SIG-M5 treated with dmso at 0.1 percent for 504 hours (cell line): Measurements from ENCODE around the gene SRGAP1.

ENCODE experiments used
- DNase-seq: peaks from one replicate; lab custom pipeline; 2025; ENCODE audit not compliant: unreplicated experiment; lab: John Stamatoyannopoulos, UW

SRGAP1 gene

GRCh38 chr12:63904653-63905052 lies 60.2 kb downstream of the SRGAP1 start:
- DNase-seq, result no peak

GRCh38 chr12:63905544-63905943 lies 61.0 kb downstream of the SRGAP1 start:
- DNase-seq, result no peak

DNA sequence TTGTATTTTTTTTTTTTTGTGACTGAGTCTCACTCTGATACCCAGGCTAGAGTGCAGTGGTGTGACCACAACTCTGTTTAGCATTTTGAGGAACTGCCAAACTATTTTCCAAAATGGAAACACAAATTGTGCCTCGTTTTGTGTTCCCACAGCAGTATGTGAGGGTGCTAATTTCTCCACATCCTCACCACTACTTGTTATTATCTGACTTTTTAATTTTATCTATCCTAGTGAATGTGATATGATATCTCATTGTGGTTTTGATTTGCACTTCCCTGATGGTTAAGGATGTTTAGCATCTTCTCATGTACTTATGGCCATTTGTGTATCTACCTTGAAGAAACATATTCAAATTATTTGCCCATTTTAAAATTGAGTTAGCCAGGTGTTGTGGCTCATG lies 62.4 kb downstream of the SRGAP1 start:
- DNase-seq, result no peak

GRCh38 chr12:63907561-63907960 lies 63.1 kb downstream of the SRGAP1 start:
- no peak for DNase-seq

DNA sequence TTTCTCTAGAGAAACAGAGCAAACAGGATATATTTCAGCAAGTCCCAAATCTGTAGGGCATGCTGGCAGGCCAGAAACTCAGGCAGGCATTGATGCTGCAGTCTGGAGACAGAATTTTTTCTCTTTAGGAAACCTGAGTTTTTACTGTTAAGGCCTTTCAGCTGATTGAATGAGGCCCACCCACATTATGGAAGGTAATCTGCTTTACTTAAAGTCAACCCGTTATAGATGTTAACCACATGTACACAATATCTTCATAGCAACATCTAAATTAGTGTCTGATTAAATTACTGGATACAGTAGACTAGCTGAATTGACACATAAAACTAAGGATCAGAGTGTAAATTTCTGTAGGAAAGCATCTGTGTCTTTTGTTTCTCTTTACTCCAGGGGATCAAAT lies 65.2 kb downstream of the SRGAP1 start:
- DNase-seq, result no peak

DNA sequence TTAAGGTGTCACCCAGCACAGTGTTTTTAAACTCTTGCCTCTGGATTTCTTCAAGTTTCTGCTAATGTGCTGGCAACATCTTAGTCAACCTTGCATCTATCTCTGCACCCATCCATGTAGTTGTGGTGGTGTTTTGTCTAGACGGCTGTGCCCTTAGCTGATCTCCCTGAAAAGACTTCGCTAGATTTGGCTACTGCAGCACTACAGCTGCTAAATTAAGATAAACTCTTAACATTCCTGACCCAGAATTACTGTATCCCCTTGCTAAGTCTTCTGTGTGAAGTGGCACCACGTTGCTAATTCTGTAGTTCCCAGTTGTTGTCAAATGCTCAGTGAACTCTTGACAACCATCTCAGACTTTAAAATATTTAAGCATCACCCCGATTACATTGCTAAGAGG lies 66.8 kb downstream of the SRGAP1 start:
- DNase-seq, result no peak

GRCh38 chr12:63912651-63913050 lies 68.2 kb downstream of the SRGAP1 start:
- peak; percentile 37 for DNase-seq

DNA sequence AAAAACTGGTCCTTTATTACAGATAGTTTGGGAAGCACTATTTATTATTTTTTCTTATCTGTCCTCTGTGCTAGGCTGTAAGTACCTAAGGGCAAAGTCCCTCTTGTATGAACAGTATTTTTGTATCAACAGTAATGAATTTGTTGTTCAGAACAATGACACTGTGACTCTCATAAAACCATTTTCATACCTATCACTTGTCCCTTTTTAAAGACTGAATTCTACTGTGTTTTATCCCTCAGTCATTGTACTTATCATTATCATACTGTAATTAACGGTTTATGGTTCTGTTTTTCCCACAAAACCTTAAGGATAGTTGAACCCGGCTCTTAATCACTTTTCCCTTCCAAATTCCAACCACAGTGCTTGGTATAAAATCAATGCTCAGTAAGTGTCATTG lies 69.4 kb downstream of the SRGAP1 start:
- DNase-seq, result no peak

- no peak for DNase-seq
These were observed 70.8 kb downstream of the SRGAP1 start for GRCh38 chr12:63915105-63915800.

DNA sequence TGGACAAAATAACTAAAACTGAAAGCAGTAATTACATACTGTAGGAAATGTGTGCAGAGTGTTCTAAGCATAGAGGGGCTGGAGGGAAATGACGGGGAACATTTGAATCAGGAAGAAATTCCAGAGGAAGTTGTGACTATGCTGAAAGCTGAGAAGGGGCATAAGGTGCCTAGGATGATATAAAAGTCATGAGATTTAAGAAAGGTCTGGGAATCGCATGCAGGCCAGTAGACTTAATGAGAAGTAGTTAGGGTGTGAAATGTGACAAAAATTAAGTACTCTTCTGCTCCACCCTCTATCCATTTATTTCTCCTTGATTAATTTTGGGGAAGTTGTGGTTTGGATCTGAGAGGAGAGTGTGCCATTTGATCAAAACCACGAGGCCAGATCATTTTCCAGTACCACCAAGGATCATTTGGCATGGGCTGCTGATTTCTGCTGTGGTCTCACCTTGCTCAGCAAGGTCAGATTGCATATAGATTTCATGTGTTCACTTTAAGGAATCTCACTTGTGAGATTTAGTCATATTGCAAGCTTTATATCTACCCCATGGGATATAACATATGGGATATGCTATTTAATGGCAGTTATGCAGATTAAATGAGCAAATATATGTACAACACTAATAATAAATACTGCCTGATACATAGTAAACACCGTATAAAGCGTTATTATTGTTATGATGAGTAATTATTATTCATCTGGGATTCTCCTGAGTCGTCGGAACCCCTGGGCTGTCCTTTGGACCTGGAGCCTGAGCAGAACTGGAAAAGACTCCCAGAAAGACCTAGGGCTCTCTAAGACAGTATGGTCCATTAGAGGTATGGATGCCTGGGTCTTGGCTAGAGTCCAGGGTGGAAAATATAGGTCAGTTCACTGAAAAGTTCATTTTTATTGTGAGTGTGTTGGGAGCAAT lies 72.3 kb downstream of the SRGAP1 start:
- DNase-seq, result no peak

- DNase-seq, result no peak
These were observed 73.0 kb downstream of the SRGAP1 start for GRCh38 chr12:63917477-63917862.

- peak; percentile 98 for DNase-seq
These were observed 73.6 kb downstream of the SRGAP1 start for GRCh38 chr12:63917864-63918799.

DNA sequence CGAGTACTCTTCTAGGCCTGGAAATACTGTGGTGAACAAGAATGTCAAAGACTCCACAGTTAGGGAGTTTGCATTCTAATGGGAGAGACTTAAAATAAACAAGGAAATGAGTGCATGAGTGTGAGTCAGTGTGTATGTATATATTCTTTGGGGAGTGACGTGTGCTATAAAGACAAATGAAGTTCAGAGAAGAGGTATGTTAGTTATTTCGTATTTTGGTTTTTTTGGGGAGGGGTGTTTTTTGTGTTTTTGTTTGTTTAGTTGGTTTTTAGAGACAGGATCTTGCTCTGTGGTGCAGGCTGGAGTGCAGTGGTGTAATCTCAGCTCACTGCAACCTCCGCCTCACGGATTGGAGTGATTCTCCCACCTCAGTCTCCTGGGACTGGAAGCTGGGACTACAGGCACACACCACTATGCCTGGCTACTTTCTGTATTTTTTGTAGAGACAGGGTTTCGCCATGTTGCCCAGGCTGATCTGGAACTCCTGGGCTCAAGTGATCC lies 74.3 kb downstream of the SRGAP1 start:
- peak; percentile 63 for DNase-seq

- DNase-seq, result no peak
These were observed 75.3 kb downstream of the SRGAP1 start for GRCh38 chr12:63919756-63920155.

- DNase-seq, result no peak
These were observed 76.7 kb downstream of the SRGAP1 start for GRCh38 chr12:63921157-63921556.

GRCh38 chr12:63922474-63922873 lies 78.0 kb downstream of the SRGAP1 start:
- DNase-seq, result no peak

GRCh38 chr12:63924781-63925180 lies 80.3 kb downstream of the SRGAP1 start:
- DNase-seq, result no peak

DNA sequence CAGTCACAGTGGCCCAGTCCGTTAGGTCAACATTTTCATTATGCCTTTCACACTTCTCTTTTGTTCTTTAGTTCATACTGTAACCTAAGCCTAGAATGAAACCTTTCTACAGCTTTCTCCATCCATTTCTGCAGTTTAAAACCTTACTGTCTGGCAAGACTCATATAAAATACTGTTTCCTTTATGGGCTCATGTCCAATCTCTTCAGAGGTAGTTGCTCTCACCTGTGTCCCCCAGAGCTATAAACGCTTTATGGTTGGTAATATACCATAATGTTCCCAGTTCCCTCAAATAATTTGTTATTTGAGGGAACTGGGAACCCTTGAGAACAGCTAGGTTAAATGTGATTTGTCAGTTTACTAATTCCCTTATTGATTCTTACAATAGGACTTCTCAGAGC lies 83.0 kb downstream of the SRGAP1 start:
- no peak for DNase-seq

- no peak for DNase-seq
These were observed 83.8 kb downstream of the SRGAP1 start for GRCh38 chr12:63928305-63928704.

DNA sequence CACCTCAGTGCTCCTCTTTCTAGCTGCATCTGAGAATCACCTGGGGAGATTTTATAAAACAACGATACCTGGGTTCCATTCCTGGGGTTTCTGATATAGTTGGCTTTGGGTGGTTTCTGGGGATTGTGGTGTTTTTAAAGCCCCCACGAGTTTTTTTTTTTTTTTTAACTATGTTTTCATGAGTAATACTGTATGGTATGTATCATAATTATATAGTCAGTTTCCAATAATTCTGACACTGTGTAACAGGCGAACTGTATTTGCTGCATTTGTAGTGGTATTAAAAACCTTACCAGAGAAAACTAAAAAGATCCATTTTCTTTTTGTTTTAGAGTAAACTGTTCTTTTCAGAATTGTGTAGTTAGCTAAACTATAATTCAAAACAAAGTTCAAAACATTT lies 84.9 kb downstream of the SRGAP1 start:
- no peak for DNase-seq

DNA sequence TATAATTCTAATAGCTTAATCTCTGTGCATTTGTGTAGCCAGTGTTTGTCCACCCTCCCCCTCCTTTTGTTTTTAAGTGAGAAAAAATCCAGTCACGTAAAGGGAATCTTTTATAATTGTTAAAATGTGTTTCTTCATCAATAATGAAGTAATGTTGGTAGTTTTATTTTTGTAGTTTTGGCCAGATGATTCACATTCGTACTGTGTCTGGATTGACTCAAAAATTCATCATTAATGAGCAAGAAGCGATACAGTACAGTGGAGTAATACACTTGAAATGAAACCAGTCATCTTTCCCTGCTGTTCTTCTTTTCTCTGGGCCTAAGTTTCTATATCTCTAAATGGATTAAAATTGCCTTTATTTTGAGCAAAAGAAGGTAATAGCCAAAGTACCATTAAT lies 86.5 kb downstream of the SRGAP1 start:
- DNase-seq, result no peak
